Naive thymus-derived CD4-positive, alpha-beta T cell (primary cell): ENCODE results near the gene ATP9A. TPM values are rescaled to one million over a fixed set of nuclear protein-coding genes. Genes with fewer than 3 reads are reported as not detected.

Experiments
- ATAC-seq: fragments of 150-1000 bp; cut with Tn5 transposase; 2 replicates; pipeline ENCODE4 v1.10.0; 2021; ENCODE audit warnings: mild to moderate bottlenecking, moderate library complexity
- CTCF ChIA-PET: fragments of 350-600 bp; sonication (Branson Sonifier 250); formaldehyde crosslinking; loops from one replicate; lab custom pipeline; 2021; ENCODE audit warnings: antibody characterized with exemption; lab: Charles Lee
- POLR2A ChIA-PET: fragments of 350-600 bp; sonication (Branson Sonifier 250); formaldehyde crosslinking; loops from one replicate; lab custom pipeline; 2021; ENCODE audit warnings: antibody characterized with exemption, inconsistent platforms; lab: Charles Lee
- DNase-seq, 9 donors: peaks; one replicate each; pipeline versions ENCODE4 v3.0.0 to v3.0.0-alpha.2; 2020 to 2022; ENCODE audit warnings: mixed read lengths in 1 of 9
- H3K27ac ChIP-seq: one replicate; pipeline ENCODE4 v1.7.0; 2013; ENCODE audit warnings: mild to moderate bottlenecking, low read depth, low read length, moderate library complexity
- H3K27me3 ChIP-seq, 2 donors: one replicate each; pipeline ENCODE4 v1.7.0; 2013; ENCODE audit warnings: low read length in 2 of 2, mild to moderate bottlenecking in 2 of 2, moderate library complexity in 2 of 2; ENCODE audit not compliant: control insufficient read depth in 2 of 2, insufficient read depth in 2 of 2
- H3K36me3 ChIP-seq, 3 experiments: 1 replicate in 2 of 3; 2 replicates in 1 of 3; pipeline ENCODE4 v1.7.0; 2013; ENCODE audit warnings: low read length in 3 of 3, mild to moderate bottlenecking in 3 of 3, moderate library complexity in 1 of 3; ENCODE audit not compliant: insufficient read depth in 3 of 3, control insufficient read depth in 2 of 3
- H3K4me1 ChIP-seq, 2 donors: one replicate each; pipeline ENCODE4 v1.7.0; 2013; ENCODE audit warnings: low read length in 2 of 2, mild to moderate bottlenecking in 2 of 2, moderate library complexity in 1 of 2; ENCODE audit not compliant: control insufficient read depth in 2 of 2, insufficient read depth in 2 of 2
- H3K4me3 ChIP-seq: 2 replicates; pipeline ENCODE4 v1.7.0; 2013; ENCODE audit warnings: mild to moderate bottlenecking, low read length
- H3K9me3 ChIP-seq, 3 experiments: 1 replicate in 2 of 3; 2 replicates in 1 of 3; pipeline ENCODE4 v1.7.0; 2013; ENCODE audit warnings: low read length in 3 of 3; ENCODE audit not compliant: control insufficient read depth in 2 of 3
- H3K27ac Mint-ChIP-seq, 9 donors: one replicate each; pipeline ENCODE4 v1.8.0; 2020 to 2022; ENCODE audit warnings: mixed read lengths in 9 of 9, mild to moderate bottlenecking in 8 of 9, moderate library complexity in 5 of 9, inconsistent platforms in 2 of 9
- H3K27me3 Mint-ChIP-seq, 5 donors: one replicate each; pipeline ENCODE4 v1.8.0; 2021 to 2022; ENCODE audit warnings: mixed read lengths in 5 of 5, mild to moderate bottlenecking in 1 of 5
- H3K36me3 Mint-ChIP-seq, 5 donors: one replicate each; pipeline ENCODE4 v1.8.0; 2020 to 2022; ENCODE audit warnings: mixed read lengths in 5 of 5, mild to moderate bottlenecking in 3 of 5, inconsistent platforms in 1 of 5
- H3K4me1 Mint-ChIP-seq, 7 donors: one replicate each; pipeline ENCODE4 v1.8.0; 2020 to 2022; ENCODE audit warnings: mixed read lengths in 7 of 7, mild to moderate bottlenecking in 3 of 7, inconsistent platforms in 1 of 7
- H3K4me3 Mint-ChIP-seq, 10 donors: one replicate each; pipeline ENCODE4 v1.8.0; 2020 to 2022; ENCODE audit warnings: mild to moderate bottlenecking in 10 of 10, mixed read lengths in 10 of 10, moderate library complexity in 6 of 10, inconsistent platforms in 2 of 10
- H3K9me3 Mint-ChIP-seq, 11 donors: one replicate each; pipeline ENCODE4 v1.8.0; 2020 to 2022; ENCODE audit warnings: mixed read lengths in 11 of 11, mild to moderate bottlenecking in 4 of 11, inconsistent platforms in 1 of 11, moderate library complexity in 1 of 11
- intact Hi-C, 2 donors: fragments of 100-400 bp; cut with micrococcal nuclease; formaldehyde crosslinking; loops; one replicate each; pipeline ENCODE4 v1.15.1; 2023
- polyA plus RNA-seq, 2 donors: library from polyadenylated mRNA; unstranded; fragments of 300-500 nt; fragmentation: Illumina TruSeq; gene quantifications; one replicate each; pipeline ENCODE4 v1.2.3, GENCODE V29; 2021
- total RNA-seq, 6 experiments: library from RNA in 5 of 6; stranded (reverse) in 5 of 6; gene quantifications; 1 replicate in 5 of 6; 2 replicates in 1 of 6; pipeline ENCODE4 v1.2.3 and lab custom pipeline; 2021 to 2026

Gene ATP9A
- total and polyA plus RNA-seq, 7 experiments from 2014 or later, result 0.05 to 2.0 (median 0.83) TPM; not detected in 3

- H3K27me3 ChIP-seq, result no peaks in the 10 kb centered on the region
- no peak overlapping the region for H3K27ac ChIP-seq
- Mint-ChIP-seq H3K4me1 (peaks cover 0 to 4% (median 0%) of the 10 kb centered on the region in 7 donors), H3K9me3 (no peaks in the 10 kb centered on the region), H3K4me3 (no peak overlapping the region), H3K27ac (no peak overlapping the region), H3K36me3 (no peaks in the 10 kb centered on the region), H3K27me3 (peaks cover 0 to 9% (median 4%) of the 10 kb centered on the region in 5 donors)
- ATAC-seq, result no peak
- no peaks in the 10 kb centered on the region for H3K4me1 ChIP-seq
- no peak overlapping the region for H3K4me3 ChIP-seq
- H3K9me3 ChIP-seq, result no peaks in the 10 kb centered on the region
- POLR2A ChIA-PET, result no interaction called here
- no peak for DNase-seq
- no peaks in the 10 kb centered on the region for H3K36me3 ChIP-seq
- CTCF ChIA-PET, result no interaction called here
- intact Hi-C loops, result no loop called here
These were observed 32.2 kb downstream of the ATP9A start for GRCh38 chr20:51735728-51736600.

DNA sequence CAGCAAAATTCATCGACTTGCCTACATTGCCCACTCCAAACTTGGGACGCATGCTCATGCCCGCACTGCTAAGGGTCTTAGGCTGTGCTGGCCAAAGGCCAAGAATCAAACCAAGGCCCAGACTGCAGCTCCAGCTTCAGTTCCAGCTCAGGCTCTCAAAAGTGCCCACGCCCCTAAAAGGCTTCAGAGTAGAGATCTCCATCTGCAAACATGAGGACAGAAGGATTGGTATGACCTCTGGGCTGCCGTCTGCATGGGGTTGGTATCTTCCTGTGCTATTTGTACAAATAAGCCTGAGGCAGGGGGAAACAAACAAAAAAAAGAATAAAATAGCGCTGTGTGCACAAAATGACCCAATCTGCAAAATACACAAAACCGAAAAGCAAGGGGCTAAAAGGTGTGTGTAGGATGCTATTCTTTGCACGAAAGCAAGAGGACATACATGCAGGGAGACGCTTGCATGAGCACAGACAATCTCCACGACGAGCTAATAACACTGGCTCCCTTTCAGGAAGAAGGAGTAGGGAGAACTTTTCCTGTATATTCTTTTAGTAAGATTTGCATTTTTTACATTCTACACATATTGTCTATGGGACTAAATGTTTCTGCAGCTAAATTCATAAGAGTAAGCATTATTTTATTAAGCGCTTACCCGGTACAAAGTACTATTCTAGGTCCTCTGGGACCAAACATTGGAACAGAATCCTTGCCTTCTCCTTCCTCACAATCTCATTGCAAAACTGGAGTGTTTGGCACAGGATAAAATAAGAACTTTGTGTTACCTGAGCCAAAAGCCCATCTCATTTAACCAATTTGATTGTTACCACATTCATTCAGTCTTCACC is 33.1 kb downstream of the ATP9A start:
- peaks cover 0 to 4% (median 0%) of the 10 kb centered on the region in 7 donors for H3K4me1 Mint-ChIP-seq
- Histone ChIP-seq H3K9me3 (no peaks in the 10 kb centered on the region), H3K27me3 (no peaks in the 10 kb centered on the region), H3K36me3 (no peaks in the 10 kb centered on the region), H3K4me3 (no peak overlapping the region), H3K4me1 (no peaks in the 10 kb centered on the region), H3K27ac (no peak overlapping the region)
- ChIA-PET POLR2A (no interaction called here), CTCF (no interaction called here)
- intact Hi-C loops, result no loop called here
- H3K9me3 Mint-ChIP-seq, result no peaks in the 10 kb centered on the region
- DNase-seq, result no peak
- no peak for ATAC-seq
- H3K27ac Mint-ChIP-seq, result no peak overlapping the region
- H3K27me3 Mint-ChIP-seq, result peaks cover 0 to 9% (median 4%) of the 10 kb centered on the region in 5 donors
- no peak overlapping the region for H3K4me3 Mint-ChIP-seq
- no peaks in the 10 kb centered on the region for H3K36me3 Mint-ChIP-seq

DNA sequence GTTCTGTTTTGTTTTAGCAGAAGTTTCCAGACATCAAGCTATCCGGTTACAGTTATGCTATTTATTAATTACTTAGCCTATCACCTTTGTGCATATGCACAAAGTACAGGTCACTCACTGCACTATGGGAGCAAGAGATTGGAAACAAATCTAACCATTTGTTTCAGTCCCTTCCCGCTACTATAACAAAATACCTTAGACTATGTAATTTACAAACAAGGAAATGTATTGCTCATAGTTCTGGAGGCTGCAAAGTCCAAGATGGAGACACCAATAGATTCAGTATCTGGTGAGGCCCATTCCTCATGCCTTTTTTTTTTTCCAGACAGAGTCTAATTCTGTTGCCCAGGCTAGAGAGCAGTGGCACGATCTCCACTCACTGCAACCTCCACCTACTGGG is 35.1 kb downstream of the ATP9A start:
- no peak overlapping the region for H3K27ac ChIP-seq
- Mint-ChIP-seq H3K4me3 (no peak overlapping the region), H3K9me3 (no peaks in the 10 kb centered on the region), H3K27me3 (peaks cover 0 to 9% (median 4%) of the 10 kb centered on the region in 5 donors), H3K27ac (no peak overlapping the region), H3K4me1 (peaks cover 0 to 4% (median 0%) of the 10 kb centered on the region in 7 donors), H3K36me3 (no peaks in the 10 kb centered on the region)
- intact Hi-C loops, result no loop called here
- DNase-seq (no peak), ATAC-seq (no peak)
- no peaks in the 10 kb centered on the region for H3K36me3 ChIP-seq
- CTCF ChIA-PET, result no interaction called here
- H3K9me3 ChIP-seq, result no peaks in the 10 kb centered on the region
- POLR2A ChIA-PET, result no interaction called here
- H3K4me3 ChIP-seq, result no peak overlapping the region
- H3K4me1 ChIP-seq, result no peaks in the 10 kb centered on the region
- H3K27me3 ChIP-seq, result no peaks in the 10 kb centered on the region

- no peaks in the 10 kb centered on the region for H3K4me1 ChIP-seq
- intact Hi-C loops, result no loop called here
- ChIA-PET CTCF (no interaction called here), POLR2A (no interaction called here)
- no peak overlapping the region for H3K27ac Mint-ChIP-seq
- H3K27ac ChIP-seq, result no peak overlapping the region
- peak overlapping the region in 1 of 10 donors; percentile 69 for H3K4me3 Mint-ChIP-seq
- DNase-seq, result no peak
- no peaks in the 10 kb centered on the region for H3K36me3 Mint-ChIP-seq
- H3K27me3 ChIP-seq, result no peaks in the 10 kb centered on the region
- H3K9me3 Mint-ChIP-seq, result no peaks in the 10 kb centered on the region
- H3K36me3 ChIP-seq, result no peaks in the 10 kb centered on the region
- no peaks in the 10 kb centered on the region for H3K9me3 ChIP-seq
- H3K4me1 Mint-ChIP-seq, result peaks cover 0 to 4% (median 0%) of the 10 kb centered on the region in 7 donors
- no peak for ATAC-seq
- H3K27me3 Mint-ChIP-seq, result peaks cover 0 to 9% (median 4%) of the 10 kb centered on the region in 5 donors
- H3K4me3 ChIP-seq, result no peak overlapping the region
These were observed 35.9 kb downstream of the ATP9A start for GRCh38 chr20:51732096-51732791.

DNA sequence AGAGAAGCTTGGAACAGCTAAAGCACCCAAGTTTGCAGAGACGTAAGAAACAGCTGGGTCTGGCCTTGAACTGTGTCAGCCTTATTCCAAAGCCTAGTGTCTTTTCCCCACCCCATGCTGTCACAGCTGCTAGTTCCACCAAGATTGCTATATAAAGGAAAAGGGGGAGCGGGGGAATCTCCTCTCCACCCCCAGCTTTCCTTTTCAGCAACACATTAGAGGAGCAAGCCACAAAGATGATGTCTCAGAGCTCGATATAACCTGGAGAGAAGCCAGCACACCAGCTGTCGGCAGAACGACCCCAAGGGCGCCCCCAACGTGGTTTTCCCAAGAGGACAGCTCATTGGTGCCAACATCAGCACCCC is 36.5 kb downstream of the ATP9A start:
- Mint-ChIP-seq H3K27me3 (peaks cover 0 to 9% (median 4%) of the 10 kb centered on the region in 5 donors), H3K27ac (peak overlapping the region in 1 of 9 donors; percentile 33), H3K4me1 (peaks cover 0 to 4% (median 0%) of the 10 kb centered on the region in 7 donors), H3K36me3 (no peaks in the 10 kb centered on the region), H3K9me3 (no peaks in the 10 kb centered on the region), H3K4me3 (no peak overlapping the region)
- CTCF ChIA-PET, result no interaction called here
- intact Hi-C loops, result no loop called here
- Histone ChIP-seq H3K9me3 (no peaks in the 10 kb centered on the region), H3K27me3 (no peaks in the 10 kb centered on the region), H3K27ac (no peak overlapping the region), H3K4me3 (no peak overlapping the region), H3K36me3 (no peaks in the 10 kb centered on the region), H3K4me1 (no peaks in the 10 kb centered on the region)
- DNase-seq (no peak), ATAC-seq (no peak)
- POLR2A ChIA-PET, result no interaction called here

GRCh38 chr20:51729771-51730170 is 38.4 kb downstream of the ATP9A start:
- H3K9me3 ChIP-seq, result no peaks in the 10 kb centered on the region

More at GRCh38 chr20:51729771-51730170, 38.4 kb downstream of the ATP9A start:
- H3K4me3 ChIP-seq, result no peak overlapping the region
- Mint-ChIP-seq H3K4me1 (peaks cover 0 to 4% (median 0%) of the 10 kb centered on the region in 7 donors), H3K36me3 (no peaks in the 10 kb centered on the region), H3K27ac (no peak overlapping the region), H3K9me3 (no peaks in the 10 kb centered on the region), H3K27me3 (peaks cover 0 to 8% (median 3%) of the 10 kb centered on the region in 5 donors), H3K4me3 (no peak overlapping the region)
- ATAC-seq, result no peak
- no peaks in the 10 kb centered on the region for H3K27me3 ChIP-seq
- H3K4me1 ChIP-seq, result no peaks in the 10 kb centered on the region
- no peaks in the 10 kb centered on the region for H3K36me3 ChIP-seq
- no peak overlapping the region for H3K27ac ChIP-seq
- CTCF ChIA-PET, result no interaction called here
- no peak for DNase-seq
- intact Hi-C loops, result no loop called here
- POLR2A ChIA-PET, result no interaction called here
